Brain microvascular endothelial cell (primary cell): ENCODE measurements around the gene OVCH2.
A peak's percentile ranks its signal among the peaks of the same experiment; 100 is the strongest.

Source experiments
- DNase-seq: peaks from one replicate; pipeline ENCODE4 v3.0.0-alpha.2; 2020
- H3K27ac ChIP-seq: fragments of 250-450 bp; sonication (Bioruptor Pico); 2 replicates; pipeline ENCODE4 v1.5.1; 2020; ENCODE audit warnings: mild to moderate bottlenecking, moderate library complexity
- H3K27me3 ChIP-seq: fragments of 250-450 bp; sonication (Bioruptor Pico); replicated peaks from 2 replicates; pipeline ENCODE4 v1.5.1; 2020; ENCODE audit warnings: mild to moderate bottlenecking
- H3K36me3 ChIP-seq: fragments of 250-450 bp; sonication (Bioruptor Pico); replicated peaks from 2 replicates; pipeline ENCODE4 v1.5.1; 2020; ENCODE audit warnings: mild to moderate bottlenecking
- H3K4me3 ChIP-seq: 2 replicates; pipeline ENCODE4 v1.5.1; 2011; ENCODE audit warnings: low read depth, mild to moderate bottlenecking, control low read depth, low read length, moderate library complexity
- CTCF ChIP-seq: IDR thresholded peaks from 2 replicates; pipeline ENCODE4 v1.5.1; 2011; ENCODE audit warnings: low read depth, mild to moderate bottlenecking, moderate library complexity, low read length, control low read depth, inconsistent platforms; ENCODE audit errors: missing control alignments
- in situ Hi-C: cut with HindIII; loops from 2 replicates; pipeline ENCODE4 v1.10.0; 2017; ENCODE audit warnings: low sequenced_read_pairs, low pct_ligation_motif_present

OVCH2 gene

GRCh38 chr11:7673724-7674434 lies 32.4 kb downstream of the OVCH2 start:
- DNase-seq: no peak
- Histone ChIP-seq H3K36me3 (no peaks in the 10 kb centered on the region), H3K4me3 (peak overlapping the region; percentile 50), H3K27me3 (peaks cover 4% of the 10 kb centered on the region), H3K27ac (no peak overlapping the region)
- in situ Hi-C loops: no loop called here
- no peak for TF ChIP-seq CTCF

- peaks cover 4% of the 10 kb centered on the region for H3K27me3 ChIP-seq
- H3K36me3 ChIP-seq: no peaks in the 10 kb centered on the region
- no peak within 1 kb of the TSS for H3K27ac ChIP-seq
- H3K4me3 ChIP-seq: peak within 1 kb of the TSS; percentile 50
- DNase-seq: no peak
- in situ Hi-C loops: no loop called here
- no peak for TF ChIP-seq CTCF
These were observed 33.1 kb downstream of the OVCH2 start, which contains the start of gene CYB5R2 for GRCh38 chr11:7672960-7673723. Gene CYB5R2 (minus strand): TSS chr11:7673500. CDS start chr11:7672825, 675 bp downstream.

GRCh38 chr11:7672276-7672959 lies 33.9 kb downstream of the OVCH2 start:
- H3K27ac ChIP-seq: no peak overlapping the region
- no peaks in the 10 kb centered on the region for H3K36me3 ChIP-seq
- no peak overlapping the region for H3K4me3 ChIP-seq
- in situ Hi-C loops: no loop called here
- DNase-seq: no peak
- no peak for TF ChIP-seq CTCF
- H3K27me3 ChIP-seq: peaks cover 4% of the 10 kb centered on the region

GRCh38 chr11:7671347-7672215 lies 34.7 kb downstream of the OVCH2 start:
- H3K36me3 ChIP-seq: no peaks in the 10 kb centered on the region
- no peak overlapping the region for H3K4me3 ChIP-seq
- TF ChIP-seq CTCF: no peak
- in situ Hi-C loops: no loop called here
- H3K27ac ChIP-seq: no peak overlapping the region
- no peak for DNase-seq
- peaks cover 4% of the 10 kb centered on the region for H3K27me3 ChIP-seq

- H3K4me3 ChIP-seq: no peak overlapping the region
- DNase-seq: no peak
- in situ Hi-C loops: no loop called here
- peaks cover 4% of the 10 kb centered on the region for H3K27me3 ChIP-seq
- H3K36me3 ChIP-seq: no peaks in the 10 kb centered on the region
- no peak overlapping the region for H3K27ac ChIP-seq
- no peak for TF ChIP-seq CTCF
These were observed 35.6 kb downstream of the OVCH2 start for GRCh38 chr11:7670641-7671040.
